GM12865 (cell line): ENCODE measurements around the gene IL1RL1.

Source experiments
- DNase-seq: peaks from one replicate; pipeline ENCODE4 v3.0.0; 2010; ENCODE audit warnings: low read depth
- H3K4me3 ChIP-seq: 2 replicates; pipeline ENCODE4 v1.5.1; 2011; ENCODE audit warnings: mild to moderate bottlenecking, low read depth, low read length, control low read depth
- TF ChIP-seq, protein P1 (sequence below): IDR thresholded peaks from 2 replicates; pipeline ENCODE4 v1.5.1; 2011; ENCODE audit warnings: low read length, control low read depth, low read depth, inconsistent platforms; ENCODE audit not compliant: insufficient read depth; ENCODE audit errors: missing control alignments

The IL1RL1 gene

DNA sequence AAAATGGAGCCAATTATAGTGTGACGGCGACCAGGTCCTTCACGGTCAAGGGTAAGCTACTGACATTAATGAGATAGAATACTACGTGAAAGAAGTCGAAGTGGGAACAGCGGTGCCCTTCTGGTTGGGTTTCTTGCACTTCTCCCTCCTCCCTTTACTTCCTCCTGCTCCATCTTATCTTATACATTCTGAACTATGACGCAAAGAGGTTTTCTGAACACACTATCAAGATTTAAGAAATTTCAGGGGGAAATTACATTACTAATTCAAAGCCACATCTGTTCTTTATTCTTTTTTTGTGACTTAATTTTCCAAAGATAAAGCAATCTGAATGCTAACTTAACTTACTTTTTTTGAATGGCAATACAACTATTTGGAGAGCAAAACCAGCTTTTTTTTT, 29.4 kb downstream of the IL1RL1 start:
- TF ChIP-seq, protein P1, sequence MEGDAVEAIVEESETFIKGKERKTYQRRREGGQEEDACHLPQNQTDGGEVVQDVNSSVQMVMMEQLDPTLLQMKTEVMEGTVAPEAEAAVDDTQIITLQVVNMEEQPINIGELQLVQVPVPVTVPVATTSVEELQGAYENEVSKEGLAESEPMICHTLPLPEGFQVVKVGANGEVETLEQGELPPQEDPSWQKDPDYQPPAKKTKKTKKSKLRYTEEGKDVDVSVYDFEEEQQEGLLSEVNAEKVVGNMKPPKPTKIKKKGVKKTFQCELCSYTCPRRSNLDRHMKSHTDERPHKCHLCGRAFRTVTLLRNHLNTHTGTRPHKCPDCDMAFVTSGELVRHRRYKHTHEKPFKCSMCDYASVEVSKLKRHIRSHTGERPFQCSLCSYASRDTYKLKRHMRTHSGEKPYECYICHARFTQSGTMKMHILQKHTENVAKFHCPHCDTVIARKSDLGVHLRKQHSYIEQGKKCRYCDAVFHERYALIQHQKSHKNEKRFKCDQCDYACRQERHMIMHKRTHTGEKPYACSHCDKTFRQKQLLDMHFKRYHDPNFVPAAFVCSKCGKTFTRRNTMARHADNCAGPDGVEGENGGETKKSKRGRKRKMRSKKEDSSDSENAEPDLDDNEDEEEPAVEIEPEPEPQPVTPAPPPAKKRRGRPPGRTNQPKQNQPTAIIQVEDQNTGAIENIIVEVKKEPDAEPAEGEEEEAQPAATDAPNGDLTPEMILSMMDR, result no peak
- no peak overlapping the region for H3K4me3 ChIP-seq
- DNase-seq, result no peak

DNA sequence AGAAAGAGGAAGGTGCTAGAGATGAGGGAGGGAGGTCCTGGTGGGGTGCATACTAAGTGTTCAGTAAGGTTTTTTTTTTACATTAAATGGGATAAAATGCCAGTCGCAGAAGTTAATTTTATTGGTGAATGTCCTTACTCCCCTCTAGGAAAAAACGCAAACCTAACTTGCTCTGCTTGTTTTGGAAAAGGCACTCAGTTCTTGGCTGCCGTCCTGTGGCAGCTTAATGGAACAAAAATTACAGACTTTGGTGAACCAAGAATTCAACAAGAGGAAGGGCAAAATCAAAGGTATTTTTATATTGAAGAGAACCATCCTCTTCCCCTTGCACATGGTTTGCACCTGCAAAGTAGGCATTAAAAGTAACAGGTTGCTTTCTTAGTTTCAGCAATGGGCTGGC, 31.5 kb downstream of the IL1RL1 start:
- TF ChIP-seq, protein P1, result no peak
- no peak overlapping the region for H3K4me3 ChIP-seq
- no peak for DNase-seq

DNA sequence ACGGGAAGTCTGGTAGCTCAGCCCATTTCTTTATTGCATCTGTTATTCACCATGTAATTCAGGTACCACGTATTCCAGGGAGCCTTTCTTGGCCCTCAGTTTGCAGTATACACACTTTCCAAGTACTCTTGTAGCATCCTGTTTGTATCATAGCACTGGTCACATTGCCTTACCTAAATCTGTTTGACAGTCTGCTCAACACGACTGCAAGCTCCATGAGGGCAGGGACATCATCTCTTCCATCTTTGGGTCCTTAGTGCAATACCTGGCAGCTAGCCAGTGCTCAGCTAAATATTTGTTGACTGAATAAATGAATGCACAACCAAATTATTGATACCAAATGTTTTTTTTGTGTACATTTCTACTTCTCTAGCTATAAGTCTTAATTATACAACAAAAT, 33.0 kb downstream of the IL1RL1 start:
- TF ChIP-seq, protein P1, result no peak
- H3K4me3 ChIP-seq, result no peak overlapping the region
- no peak for DNase-seq

DNA sequence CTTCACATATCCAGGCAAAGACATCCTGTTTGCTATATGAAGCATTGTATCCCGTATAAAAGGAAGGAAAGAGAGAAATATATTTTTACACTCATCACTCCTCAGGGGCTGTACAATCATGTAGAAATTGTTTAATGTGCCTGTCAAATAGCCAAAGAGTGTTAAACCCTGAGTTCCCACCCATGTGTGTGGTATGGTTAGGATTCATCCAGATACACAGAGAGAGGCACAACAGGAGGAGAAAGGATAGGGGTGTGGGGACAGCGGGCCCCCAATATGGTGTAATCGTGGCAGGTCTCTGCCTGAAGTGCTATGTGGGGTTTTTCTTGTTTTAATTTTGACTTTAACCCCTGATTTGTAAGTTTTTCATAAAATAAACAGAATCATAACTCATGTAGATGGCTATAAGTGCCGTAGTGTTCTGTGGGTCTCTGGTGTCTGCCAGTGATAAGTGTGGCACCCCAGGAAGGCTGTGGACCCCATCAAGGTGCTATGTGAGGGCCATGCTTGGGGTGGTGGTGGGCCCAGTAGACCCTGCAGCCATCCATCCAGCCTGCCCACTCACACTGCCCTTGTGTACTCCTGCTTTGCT, 34.1 kb downstream of the IL1RL1 start:
- DNase-seq, result no peak
- H3K4me3 ChIP-seq, result no peak overlapping the region
- TF ChIP-seq, protein P1, result no peak

DNA sequence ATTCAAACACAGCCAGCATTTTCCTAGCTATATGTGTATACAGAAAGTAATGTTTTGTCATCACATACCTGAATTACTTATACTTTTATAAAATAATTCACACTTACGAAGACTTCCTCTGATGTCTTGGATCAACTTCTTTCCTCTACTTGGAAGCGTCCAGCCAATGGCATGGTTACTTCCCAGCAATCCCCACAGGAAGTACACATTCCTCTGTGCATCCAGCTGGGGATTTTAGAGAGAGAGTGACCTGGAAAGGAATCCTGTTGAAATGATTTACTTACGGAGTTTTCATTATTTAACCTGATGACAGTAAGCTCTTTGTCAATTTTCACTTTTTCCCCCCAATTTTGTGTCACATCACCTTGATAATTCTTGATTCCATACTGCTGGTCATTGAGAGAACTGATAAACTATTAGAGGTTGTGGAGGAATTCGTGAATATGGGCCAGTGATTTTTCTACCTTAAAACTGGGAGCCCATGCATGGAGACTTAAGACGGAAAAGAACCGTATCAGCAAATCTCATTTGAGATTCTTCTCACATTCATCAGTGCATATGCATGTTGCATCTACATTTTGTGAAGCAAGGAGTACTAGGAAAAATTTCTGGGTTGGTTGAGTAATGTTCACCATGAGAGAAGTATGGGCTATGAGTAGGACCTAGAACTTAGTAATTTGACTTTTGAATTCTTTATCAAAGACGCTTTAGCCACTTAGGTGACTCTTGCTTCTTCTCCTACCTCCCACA, 35.2 kb downstream of the IL1RL1 start:
- TF ChIP-seq, protein P1, result no peak
- no peak for DNase-seq
- H3K4me3 ChIP-seq, result no peak overlapping the region

DNA sequence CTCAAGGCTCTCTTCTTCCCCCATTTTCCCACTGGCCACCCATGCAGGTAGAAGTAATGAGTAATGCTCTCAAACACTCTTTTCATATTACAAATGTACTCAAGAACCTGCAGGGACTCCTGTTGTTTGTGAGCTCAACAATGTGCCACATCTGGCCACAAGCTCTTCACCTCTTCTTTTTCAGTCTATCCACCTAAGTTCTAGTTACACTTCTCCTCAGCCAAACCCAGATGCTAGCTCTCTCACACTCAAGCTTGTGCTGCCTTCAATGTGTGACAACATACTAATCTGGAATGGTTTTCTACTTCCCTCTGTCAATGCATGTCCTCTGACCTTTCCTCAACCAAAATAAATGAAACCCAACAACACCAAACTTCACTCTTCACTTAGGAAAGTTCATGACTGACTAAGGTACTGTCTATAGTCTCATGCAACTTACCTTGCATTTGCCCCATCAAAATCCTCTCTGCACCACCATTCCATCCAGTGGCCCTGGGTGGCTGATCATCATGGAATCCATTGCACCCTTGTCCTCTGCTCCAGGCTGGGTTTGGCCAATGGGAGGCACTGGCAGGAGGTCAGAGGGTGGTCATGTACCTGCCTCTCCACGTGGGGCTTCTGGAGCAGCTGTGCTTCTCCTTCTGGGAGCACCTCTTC, 38.9 kb downstream of the IL1RL1 start:
- no peak overlapping the region for H3K4me3 ChIP-seq
- TF ChIP-seq, protein P1, result no peak
- no peak for DNase-seq
